Thyroid gland (tissue), 4 donors: ENCODE data around the gene FGR. TPM values are rescaled to one million over a fixed set of nuclear protein-coding genes. Genes with fewer than 3 reads are reported as not detected.
A peak's percentile ranks its signal among the peaks of the same experiment; 100 is the strongest.

Experiments used
- DNase-seq, 2 donors: peaks; one replicate each; pipeline ENCODE4 v3.0.0-alpha.2; 2019
- H3K27ac ChIP-seq, 3 donors: fragments of 200-600 bp; sonication (generic); 1 replicate in 2 of 3; 2 replicates in 1 of 3; pipeline ENCODE4 v1.5.1; 2016 to 2019; ENCODE audit warnings: mild to moderate bottlenecking in 1 of 3, moderate library complexity in 1 of 3
- H3K27me3 ChIP-seq: fragments of 200-600 bp; sonication (generic); one replicate; pipeline ENCODE4 v1.5.1; 2019
- H3K36me3 ChIP-seq, 2 donors: fragments of 200-600 bp; sonication (generic); one replicate each; pipeline ENCODE4 v1.5.1; 2016 to 2019
- H3K4me1 ChIP-seq, 2 donors: fragments of 200-600 bp; sonication (generic); one replicate each; pipeline ENCODE4 v1.5.1; 2017 to 2019
- H3K4me3 ChIP-seq, 3 donors: fragments of 200-600 bp; sonication (generic); replicated peaks in 1 of 3; 1 replicate in 2 of 3; 2 replicates in 1 of 3; pipeline ENCODE4 v1.5.1; 2016; ENCODE audit warnings: mild to moderate bottlenecking in 1 of 3
- H3K9me3 ChIP-seq: fragments of 200-600 bp; sonication (generic); one replicate; pipeline ENCODE4 v1.5.1; 2017
- CTCF ChIP-seq, 6 experiments: fragments of 200-600 bp in 3 of 6; fragments of 450-650 bp in 3 of 6; sonication (generic) in 3 of 6; IDR thresholded peaks; one replicate each; pipeline ENCODE4 v1.5.1; 2016 to 2019; ENCODE audit warnings: antibody characterized with exemption in 6 of 6, mild to moderate bottlenecking in 2 of 6, inconsistent platforms in 1 of 6, moderate library complexity in 1 of 6
- POLR2A ChIP-seq, 2 donors: fragments of 450-650 bp; IDR thresholded peaks; one replicate each; pipeline ENCODE4 v1.6.1; 2017; ENCODE audit warnings: antibody characterized with exemption in 2 of 2, mild to moderate bottlenecking in 2 of 2, moderate library complexity in 1 of 2
- WGBS, 2 donors: methylation state at CpG; one replicate each; pipeline ENCODE4 v1.1.5; 2017; 5-methylcytosine and 5-hydroxymethylcytosine counted together
- intact Hi-C: fragments of 100-400 bp; cut with DNase I; formaldehyde crosslinking; loops from one replicate; pipeline ENCODE4 v1.15.1; 2023
- total RNA-seq, 4 donors: library from RNA; depleted of rRNA; stranded (reverse); fragments of >200 nt; gene quantifications; one replicate each; pipeline ENCODE4 v1.2.3, GENCODE V29; 2016

The FGR gene
- total RNA-seq, 4 donors from 2014 or later: 4.6 to 7.1 (median 6.4) TPM

GRCh38 chr1:27570784-27571183 lies 64.2 kb downstream of the FGR start:
- Histone ChIP-seq H3K27me3 (no peaks in the 10 kb centered on the region), H3K9me3 (no peaks in the 10 kb centered on the region), H3K4me3 (no peak overlapping the region), H3K4me1 (peaks cover 78 to 92% of the 10 kb centered on the region in 2 donors), H3K27ac (peak overlapping the region; percentile 87 to 98 (median 88)), H3K36me3 (no peaks in the 10 kb centered on the region)
- no peak for TF ChIP-seq POLR2A (IDR thresholded peaks at IDR 0.05)
- TF ChIP-seq CTCF (IDR thresholded peaks at IDR 0.05): no peak
- DNase-seq: peak; percentile 60 to 62
- intact Hi-C loops: no loop called here
- 41 to 52% methylated on average over 3 of the region's 3 CpGs for WGBS, 2 donors

- Histone ChIP-seq H3K9me3 (no peaks in the 10 kb centered on the region), H3K27me3 (no peaks in the 10 kb centered on the region), H3K27ac (peak overlapping the region; percentile 87 to 98 (median 88)), H3K4me3 (no peak overlapping the region), H3K4me1 (peaks cover 82 to 96% of the 10 kb centered on the region in 2 donors), H3K36me3 (no peaks in the 10 kb centered on the region)
- TF ChIP-seq POLR2A (IDR thresholded peaks at IDR 0.05): no peak
- intact Hi-C loops: no loop called here
- 37 to 41% methylated on average over 2 of the region's 2 CpGs for WGBS, 2 donors
- peak; percentile 52 to 66 for DNase-seq
These were observed 64.6 kb downstream of the FGR start for GRCh38 chr1:27570356-27570755.

- Histone ChIP-seq H3K4me3 (no peak overlapping the region), H3K27me3 (no peaks in the 10 kb centered on the region), H3K27ac (peak overlapping the region; percentile 87 to 98 (median 88)), H3K9me3 (no peaks in the 10 kb centered on the region), H3K36me3 (no peaks in the 10 kb centered on the region), H3K4me1 (peaks cover 84 to 96% of the 10 kb centered on the region in 2 donors)
- TF ChIP-seq CTCF (IDR thresholded peaks at IDR 0.05): no peak
- TF ChIP-seq POLR2A (IDR thresholded peaks at IDR 0.05): no peak
- DNase-seq: no peak
- intact Hi-C loops: no loop called here
- whole genome bisulfite sequencing, 2 donors: 72 to 74% methylated on average over 14 of the region's 14 CpGs
These were observed 65.3 kb downstream of the FGR start for GRCh38 chr1:27569506-27570291.

GRCh38 chr1:27569088-27569460 lies 65.9 kb downstream of the FGR start:
- DNase-seq: no peak
- H3K36me3 ChIP-seq: no peaks in the 10 kb centered on the region
- peak overlapping the region in 1 of 3 donors; percentile 28 for H3K4me3 ChIP-seq
- TF ChIP-seq POLR2A (IDR thresholded peaks at IDR 0.05) (no peak), CTCF (IDR thresholded peaks at IDR 0.05) (no peak)
- H3K27me3 ChIP-seq: no peaks in the 10 kb centered on the region
- peaks cover 84 to 96% of the 10 kb centered on the region in 2 donors for H3K4me1 ChIP-seq
- H3K27ac ChIP-seq: peak overlapping the region; percentile 87 to 98 (median 88)
- H3K9me3 ChIP-seq: no peaks in the 10 kb centered on the region
- 65 to 92% methylated on average over 3 of the region's 3 CpGs for WGBS, 2 donors
- intact Hi-C loops: no loop called here

DNA sequence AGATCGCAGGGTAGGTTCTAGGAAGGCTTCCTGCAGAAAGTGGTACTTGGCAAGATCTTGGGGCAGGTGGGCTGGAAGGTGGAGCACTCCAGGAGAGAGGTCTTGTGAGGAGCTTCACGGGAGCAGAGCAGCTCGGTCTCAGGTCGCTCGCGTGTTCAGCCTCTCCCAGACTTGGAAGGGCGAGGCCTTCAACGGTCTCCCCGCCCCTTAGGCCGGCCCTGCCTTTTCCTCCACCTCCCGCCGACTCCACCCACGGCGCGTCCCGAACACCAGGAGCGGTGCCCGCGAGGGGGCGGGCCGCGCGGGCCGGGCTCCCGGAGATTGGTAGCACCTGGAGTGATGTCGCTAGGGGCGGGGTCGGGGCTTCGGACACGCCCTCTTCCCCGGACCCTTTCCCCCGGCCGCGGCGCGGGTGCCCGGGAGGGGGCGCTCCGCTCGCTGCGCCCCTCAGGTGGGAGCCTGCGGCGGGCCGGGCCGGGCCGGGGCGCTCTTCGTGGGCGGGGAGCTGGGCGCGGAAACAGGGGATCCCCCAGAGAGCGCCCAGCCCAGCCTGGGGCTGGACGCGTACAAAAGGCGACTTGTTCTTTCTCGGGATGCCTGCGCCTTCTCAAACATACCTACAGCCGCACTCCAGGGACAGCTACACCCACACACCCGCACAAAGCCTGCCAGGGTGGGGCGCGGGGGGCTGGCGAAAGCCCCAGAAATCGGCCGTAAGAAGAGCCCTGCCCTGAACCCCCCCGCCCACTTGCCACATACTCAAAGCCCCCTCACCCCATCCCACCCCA lies 66.5 kb downstream of the FGR start:
- Histone ChIP-seq H3K9me3 (no peaks in the 10 kb centered on the region), H3K27ac (peak overlapping the region; percentile 87 to 98 (median 88)), H3K4me1 (peaks cover 85 to 96% of the 10 kb centered on the region in 2 donors), H3K4me3 (peak overlapping the region in 1 of 3 donors; percentile 28), H3K27me3 (no peaks in the 10 kb centered on the region), H3K36me3 (no peaks in the 10 kb centered on the region)
- peak in 5 of 6 experiments; percentile 15 to 83 (median 77) for TF ChIP-seq CTCF (IDR thresholded peaks at IDR 0.05)
- peak in 1 of 2 donors; percentile 89 for TF ChIP-seq POLR2A (IDR thresholded peaks at IDR 0.05)
- WGBS, 2 donors: 9 to 10% methylated on average over 15 to 36 of the region's 65 CpGs
- peak; percentile 99 for DNase-seq
- intact Hi-C loops: no loop called here
